ENCODE measurements around the gene C6orf15.

C6orf15 gene

DNA sequence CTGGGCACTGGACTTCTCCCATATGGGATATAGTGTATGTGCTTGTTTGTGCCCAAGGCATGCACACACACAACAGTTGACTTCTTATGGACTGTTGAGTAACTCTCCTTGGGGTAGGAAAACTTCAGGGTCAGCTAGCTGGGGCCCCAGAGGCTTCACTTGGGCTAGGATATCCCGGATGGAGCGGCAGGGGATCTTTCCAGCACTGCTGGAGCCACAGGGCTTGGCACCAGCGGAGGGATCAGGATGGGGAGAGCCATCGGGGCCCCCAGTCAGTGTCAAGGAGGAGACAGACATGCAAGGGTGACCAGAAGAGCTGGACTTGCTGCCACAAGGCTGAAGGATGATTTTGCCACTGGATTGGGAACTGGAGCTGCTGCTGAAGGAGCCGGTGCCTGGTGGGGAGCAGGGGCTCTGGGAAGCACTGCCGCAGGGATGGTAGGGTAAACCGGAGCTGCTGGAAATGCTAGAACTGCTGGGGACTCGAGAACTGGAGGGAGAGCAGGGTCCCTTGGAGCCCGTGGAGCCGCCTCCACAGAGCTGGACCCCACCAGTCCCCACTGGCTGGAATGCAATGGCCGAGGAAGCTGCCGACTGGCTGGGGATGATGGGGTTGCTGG, 3.7 kb upstream of the C6orf15 start:
- Histone ChIP-seq H3K4me1 (ENCODE audit: insufficient read depth, low read length) (peaks cover 16% of the 10 kb centered on the region), H3K9ac (ENCODE audit: low read depth, low read length) (no peak overlapping the region), H3K27me3 (ENCODE audit: insufficient read depth, low read length) (peaks cover 9% of the 10 kb centered on the region; the same call in 1 of the 2 replicates), H3K9me3 (ENCODE audit: insufficient read depth, low read depth, low read length) (no peaks in the 10 kb centered on the region), H3K27ac (ENCODE audit: low read length) (no peak overlapping the region), H3K36me3 (ENCODE audit: insufficient read depth, low read depth, low read length) (no peaks in the 10 kb centered on the region), H3K4me3 (ENCODE audit: low read length) (no peak overlapping the region)

DNA sequence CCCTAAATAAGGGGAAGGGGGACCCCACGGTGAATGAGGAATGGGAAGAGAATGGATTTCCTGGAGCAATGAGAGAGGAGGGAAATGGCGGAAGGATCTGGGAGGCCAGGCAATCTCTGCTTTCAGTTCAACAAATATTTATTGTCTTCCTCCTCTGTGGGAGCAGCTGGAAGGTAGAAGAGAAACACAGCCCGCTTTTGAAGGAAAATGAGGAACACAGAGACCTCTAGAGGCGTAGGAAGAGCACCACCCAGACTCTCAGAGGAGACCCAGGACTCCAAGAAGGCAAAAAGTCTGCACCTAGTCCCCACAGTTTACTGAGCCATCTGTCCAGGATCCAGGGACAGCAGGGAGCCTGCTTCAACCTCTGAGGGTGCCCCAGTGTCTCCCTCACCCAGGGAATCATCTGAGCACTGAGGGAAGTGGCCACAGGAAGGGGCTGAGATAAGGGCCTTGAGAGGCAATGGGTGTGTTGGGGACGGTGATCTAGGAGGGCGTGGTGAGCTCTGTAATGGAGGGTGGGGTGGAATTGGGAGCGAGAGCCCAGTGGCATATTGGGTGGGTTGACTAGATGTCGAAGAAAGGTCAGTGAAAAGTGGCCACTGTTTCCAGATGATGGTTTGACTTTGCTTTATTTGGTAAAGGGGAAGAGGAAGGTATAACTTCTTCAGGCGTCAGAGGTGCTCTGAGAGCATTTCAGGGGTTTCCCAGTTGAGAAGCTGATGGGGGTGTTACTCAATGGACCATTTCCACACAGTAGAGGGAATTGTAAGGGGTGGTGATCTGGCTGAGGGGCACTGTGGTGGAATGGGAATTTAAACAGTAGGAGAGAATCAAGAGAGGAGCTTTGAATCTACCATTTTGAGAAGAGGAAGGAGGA, 2.8 kb upstream of the C6orf15 start:
- no peak overlapping the region for H3K9ac ChIP-seq (ENCODE audit: low read depth, low read length)
- H3K9me3 ChIP-seq (ENCODE audit: insufficient read depth, low read depth, low read length), result no peaks in the 10 kb centered on the region
- no peak overlapping the region for H3K4me3 ChIP-seq (ENCODE audit: low read length)
- H3K27ac ChIP-seq (ENCODE audit: low read length), result no peak overlapping the region
- H3K27me3 ChIP-seq (ENCODE audit: insufficient read depth, low read length), result peaks cover 14% of the 10 kb centered on the region
- H3K36me3 ChIP-seq (ENCODE audit: insufficient read depth, low read depth, low read length), result no peaks in the 10 kb centered on the region
- peaks cover 24% of the 10 kb centered on the region for H3K4me1 ChIP-seq (ENCODE audit: insufficient read depth, low read length)

DNA sequence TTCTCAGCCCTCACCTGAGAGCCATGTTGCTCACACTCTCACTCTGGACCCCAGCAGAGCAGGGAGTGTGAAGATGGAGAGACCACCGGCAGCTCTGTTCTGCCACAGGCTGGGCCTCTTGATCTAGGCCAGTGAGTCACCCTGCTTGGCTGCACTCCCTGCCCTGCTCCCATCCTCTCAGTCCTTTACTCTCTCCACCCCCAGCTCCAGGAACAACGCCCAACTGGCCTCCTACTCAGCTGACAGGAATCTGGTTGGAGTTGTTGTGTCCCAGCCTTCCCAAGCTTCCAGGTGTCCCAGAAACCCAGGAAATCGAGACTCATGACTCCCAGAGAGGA, 2.1 kb upstream of the C6orf15 start, which contains the start of gene PSORS1C1:
Gene PSORS1C1 (plus strand): TSS at position 260 of the 338 bp plus-strand sequence. CDS start 14,833 bp downstream, outside the sequence.
- Histone ChIP-seq H3K36me3 (ENCODE audit: insufficient read depth, low read depth, low read length) (no peaks in the 10 kb centered on the region), H3K27ac (ENCODE audit: low read length) (no peak within 1 kb of the TSS), H3K27me3 (ENCODE audit: insufficient read depth, low read length) (peaks cover 21% of the 10 kb centered on the region), H3K9me3 (ENCODE audit: insufficient read depth, low read depth, low read length) (no peaks in the 10 kb centered on the region), H3K4me1 (ENCODE audit: insufficient read depth, low read length) (peaks cover 26% of the 10 kb centered on the region), H3K4me3 (ENCODE audit: low read length) (peak within 1 kb of the TSS; percentile 26; the same call in 1 of the 2 replicates), H3K9ac (ENCODE audit: low read depth, low read length) (no peak within 1 kb of the TSS)

DNA sequence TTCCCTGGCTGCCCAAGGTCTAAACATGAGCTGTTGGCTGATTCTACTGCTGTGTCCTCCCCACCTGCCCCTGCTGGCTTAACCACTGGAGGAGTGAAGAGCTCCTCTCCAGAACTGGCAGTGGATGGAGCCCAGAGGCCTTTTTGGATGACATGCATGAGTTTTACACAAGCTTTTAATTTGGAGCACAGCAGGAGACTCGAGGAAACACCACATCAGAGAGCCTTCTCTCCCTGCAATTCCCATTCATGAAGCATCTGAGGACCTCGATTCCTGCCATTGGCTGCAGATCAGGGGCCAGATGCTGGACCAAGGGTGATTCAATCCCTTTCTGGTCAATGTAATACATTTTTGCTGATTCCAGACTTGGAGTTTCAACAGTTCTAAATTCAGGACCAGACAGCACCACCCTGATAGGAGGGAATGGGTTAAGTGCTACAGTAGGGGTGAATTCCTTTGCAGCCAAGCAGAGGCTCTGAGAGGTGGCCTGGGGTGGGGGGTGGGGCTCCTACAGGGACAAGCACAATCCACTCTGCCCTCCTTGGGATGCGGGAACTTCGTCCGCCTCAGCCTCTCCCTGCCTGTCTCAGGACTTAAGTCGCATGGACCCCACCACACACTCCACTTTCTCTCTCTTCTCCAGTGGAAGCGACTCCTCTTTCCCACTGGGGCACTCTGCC, 1.6 kb upstream of the C6orf15 start:
- H3K27me3 ChIP-seq (ENCODE audit: insufficient read depth, low read length), result peaks cover 23% of the 10 kb centered on the region
- no peaks in the 10 kb centered on the region for H3K36me3 ChIP-seq (ENCODE audit: insufficient read depth, low read depth, low read length)
- H3K9me3 ChIP-seq (ENCODE audit: insufficient read depth, low read depth, low read length), result no peaks in the 10 kb centered on the region
- H3K4me3 ChIP-seq (ENCODE audit: low read length), result peak overlapping the region; percentile 26; the same call in 1 of the 2 replicates
- no peak overlapping the region for H3K27ac ChIP-seq (ENCODE audit: low read length)
- peaks cover 26% of the 10 kb centered on the region for H3K4me1 ChIP-seq (ENCODE audit: insufficient read depth, low read length)
- H3K9ac ChIP-seq (ENCODE audit: low read depth, low read length), result no peak overlapping the region

DNA sequence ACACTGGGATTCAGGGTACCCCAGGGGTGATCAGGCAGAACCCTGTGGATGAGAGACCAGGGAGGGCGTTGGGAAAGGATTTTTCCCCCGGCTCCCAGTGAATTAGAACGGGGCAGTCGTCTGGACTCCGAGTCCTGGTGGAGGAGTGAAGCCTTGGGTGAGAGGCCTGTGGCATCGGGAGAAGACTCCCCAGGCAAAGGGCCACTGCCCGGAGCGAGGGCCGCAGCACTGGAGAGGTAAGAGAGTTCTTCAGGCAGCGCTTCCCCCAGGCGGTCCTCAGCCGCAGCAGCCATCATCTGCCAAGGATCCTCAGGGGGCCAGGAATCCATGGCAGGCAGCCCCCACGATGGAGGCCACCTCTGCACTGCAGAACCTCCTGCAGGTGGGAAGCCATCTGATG, 663 bp downstream of the C6orf15 start:
- Histone ChIP-seq H3K27ac (ENCODE audit: low read length) (no peak overlapping the region), H3K4me3 (ENCODE audit: low read length) (no peak overlapping the region), H3K9ac (ENCODE audit: low read depth, low read length) (no peak overlapping the region), H3K27me3 (ENCODE audit: insufficient read depth, low read length) (peaks cover 23% of the 10 kb centered on the region), H3K9me3 (ENCODE audit: insufficient read depth, low read depth, low read length) (no peaks in the 10 kb centered on the region), H3K36me3 (ENCODE audit: insufficient read depth, low read depth, low read length) (no peaks in the 10 kb centered on the region), H3K4me1 (ENCODE audit: insufficient read depth, low read length) (peaks cover 26% of the 10 kb centered on the region)

DNA sequence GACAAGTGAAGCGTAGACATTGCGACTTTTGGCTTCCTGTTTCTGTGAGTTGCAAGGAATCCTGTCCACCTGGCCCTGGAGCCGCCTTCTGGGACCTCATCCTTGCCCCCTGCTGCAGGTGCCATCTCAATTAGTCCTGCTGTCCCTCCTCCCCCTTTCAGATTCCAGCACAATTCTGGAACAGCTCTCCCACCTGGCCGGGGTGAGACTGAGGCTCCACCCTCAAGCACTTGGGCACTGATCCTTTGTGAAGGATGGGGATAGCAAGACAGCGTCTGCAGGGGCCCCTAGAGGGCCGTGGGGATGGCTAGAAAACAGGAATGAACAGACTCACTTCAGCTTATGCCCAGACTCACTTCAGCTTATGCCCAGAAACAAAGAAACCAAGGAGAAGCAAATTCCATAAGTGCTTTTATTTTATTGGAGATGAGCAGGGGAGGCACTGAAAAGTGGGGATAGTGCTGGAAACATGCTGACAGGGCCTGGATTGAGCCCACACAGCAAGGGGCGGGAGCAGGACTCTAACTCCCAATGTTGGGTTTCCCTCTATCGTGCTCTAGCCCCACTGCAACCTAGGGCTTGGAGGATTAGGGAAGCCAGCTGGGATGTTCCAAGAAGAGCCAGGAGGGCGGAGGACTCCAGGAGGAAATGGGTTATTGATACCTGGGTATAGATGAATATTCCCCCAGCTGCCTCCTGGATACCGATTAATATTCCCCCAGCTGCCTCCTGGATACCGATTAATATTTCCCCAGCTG, 1.4 kb downstream of the C6orf15 start:
- H3K27me3 ChIP-seq (ENCODE audit: insufficient read depth, low read length), result peaks cover 23% of the 10 kb centered on the region
- no peak overlapping the region for H3K4me3 ChIP-seq (ENCODE audit: low read length)
- no peak overlapping the region for H3K27ac ChIP-seq (ENCODE audit: low read length)
- H3K4me1 ChIP-seq (ENCODE audit: insufficient read depth, low read length), result peaks cover 26% of the 10 kb centered on the region
- no peaks in the 10 kb centered on the region for H3K36me3 ChIP-seq (ENCODE audit: insufficient read depth, low read depth, low read length)
- H3K9me3 ChIP-seq (ENCODE audit: insufficient read depth, low read depth, low read length), result no peaks in the 10 kb centered on the region
- no peak overlapping the region for H3K9ac ChIP-seq (ENCODE audit: low read depth, low read length)

DNA sequence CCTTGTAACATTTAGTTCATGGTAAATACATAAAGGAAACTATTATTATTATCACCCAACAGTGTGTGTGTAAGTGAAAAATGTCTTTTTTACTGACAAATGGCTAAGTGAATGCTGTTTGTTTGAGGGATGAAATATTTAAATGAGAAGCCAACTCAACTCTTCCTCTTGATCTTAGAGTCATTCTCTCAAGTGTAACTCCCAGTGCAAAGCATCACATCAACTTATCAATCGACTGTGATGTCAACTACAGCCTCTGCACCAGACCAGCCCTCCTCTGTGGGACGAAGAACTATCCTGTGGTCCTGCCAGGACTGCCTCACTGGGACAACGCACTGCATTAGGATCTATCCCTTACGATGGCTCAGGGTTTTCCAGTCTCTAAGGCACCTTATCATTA, 5.3 kb downstream of the C6orf15 start:
- Histone ChIP-seq H3K9me3 (ENCODE audit: insufficient read depth, low read depth, low read length) (no peaks in the 10 kb centered on the region), H3K4me3 (ENCODE audit: low read length) (no peak overlapping the region), H3K9ac (ENCODE audit: low read depth, low read length) (no peak overlapping the region), H3K27ac (ENCODE audit: low read length) (no peak overlapping the region), H3K4me1 (ENCODE audit: insufficient read depth, low read length) (peaks cover 11% of the 10 kb centered on the region; the same call in 1 of the 2 replicates), H3K36me3 (ENCODE audit: insufficient read depth, low read depth, low read length) (no peaks in the 10 kb centered on the region), H3K27me3 (ENCODE audit: insufficient read depth, low read length) (peaks cover 16% of the 10 kb centered on the region)

DNA sequence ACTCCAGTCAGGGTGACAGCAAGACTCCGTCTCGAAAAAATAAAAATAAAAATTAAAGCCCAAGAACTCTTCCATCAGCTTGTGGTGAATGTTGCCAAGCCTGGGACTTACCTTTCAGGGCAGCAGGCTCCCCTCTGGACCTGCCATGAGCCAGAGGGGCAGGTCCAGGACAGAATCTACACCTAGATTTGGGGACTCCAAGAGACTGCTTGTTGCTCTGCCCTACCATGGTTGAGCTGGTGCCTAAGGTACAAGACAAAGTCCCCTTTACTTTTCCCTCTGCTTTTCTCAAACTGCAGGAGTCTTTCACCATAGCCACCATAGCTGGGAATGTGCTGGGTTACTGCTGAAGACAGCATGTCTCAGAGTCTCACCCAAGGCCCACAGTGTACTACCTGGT, 9.2 kb downstream of the C6orf15 start:
- Histone ChIP-seq H3K9ac (ENCODE audit: low read depth, low read length) (no peak overlapping the region), H3K27me3 (ENCODE audit: insufficient read depth, low read length) (no peaks in the 10 kb centered on the region), H3K4me3 (ENCODE audit: low read length) (no peak overlapping the region), H3K4me1 (ENCODE audit: insufficient read depth, low read length) (no peaks in the 10 kb centered on the region), H3K36me3 (ENCODE audit: insufficient read depth, low read depth, low read length) (no peaks in the 10 kb centered on the region), H3K9me3 (ENCODE audit: insufficient read depth, low read depth, low read length) (no peaks in the 10 kb centered on the region), H3K27ac (ENCODE audit: low read length) (no peak overlapping the region)

DNA sequence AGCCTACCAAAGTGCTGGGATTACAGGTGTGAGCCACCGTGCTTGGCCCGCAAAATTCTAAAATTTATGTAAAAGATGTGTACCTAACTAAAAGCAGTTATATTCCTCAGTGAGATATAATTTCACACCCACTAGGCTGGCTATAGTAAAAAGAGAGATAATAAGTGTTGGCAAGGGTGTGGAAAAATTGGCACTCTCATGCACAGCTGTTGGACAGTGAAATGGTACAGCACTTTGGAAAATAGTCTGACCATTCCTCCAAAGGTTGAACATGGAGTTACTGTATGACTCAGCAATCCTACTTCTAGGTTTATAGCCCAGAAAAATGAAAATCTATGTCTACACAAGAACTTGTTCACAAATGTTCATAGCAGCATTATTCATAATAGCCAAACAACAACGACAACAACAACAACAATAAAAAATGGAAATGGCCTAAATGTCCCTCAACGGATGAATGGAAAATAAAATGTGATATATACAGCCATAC, 13.9 kb downstream of the C6orf15 start:
- Histone ChIP-seq H3K9me3 (ENCODE audit: insufficient read depth, low read depth, low read length) (no peaks in the 10 kb centered on the region), H3K27me3 (ENCODE audit: insufficient read depth, low read length) (no peaks in the 10 kb centered on the region), H3K4me1 (ENCODE audit: insufficient read depth, low read length) (0 out of 2 replicates have a peak, but pooled peaks cover 3% of the 10 kb centered on the region), H3K9ac (ENCODE audit: low read depth, low read length) (no peak overlapping the region), H3K27ac (ENCODE audit: low read length) (no peak overlapping the region), H3K4me3 (ENCODE audit: low read length) (no peak overlapping the region), H3K36me3 (ENCODE audit: insufficient read depth, low read depth, low read length) (no peaks in the 10 kb centered on the region)

DNA sequence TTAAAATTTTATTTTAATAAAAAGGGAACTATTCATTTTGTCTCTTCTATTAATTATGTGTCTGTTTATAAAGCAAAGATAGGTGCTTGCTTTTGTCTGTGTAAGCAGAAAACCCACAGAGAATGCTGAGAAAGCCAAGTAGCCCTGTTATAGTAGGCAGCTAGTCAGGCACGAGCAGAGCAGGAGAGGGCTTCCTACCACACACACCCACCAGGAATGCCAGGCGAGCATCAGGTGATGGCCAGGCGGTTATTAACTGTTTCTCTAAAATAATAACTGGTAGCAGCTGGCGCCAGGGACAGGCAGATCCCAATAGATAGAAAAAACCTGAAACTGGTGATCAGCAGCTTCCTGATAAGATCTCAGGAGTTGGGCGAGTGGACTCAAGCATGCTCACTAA, 15.7 kb downstream of the C6orf15 start:
- Histone ChIP-seq H3K27ac (ENCODE audit: low read length) (no peak overlapping the region), H3K27me3 (ENCODE audit: insufficient read depth, low read length) (no peaks in the 10 kb centered on the region), H3K36me3 (ENCODE audit: insufficient read depth, low read depth, low read length) (no peaks in the 10 kb centered on the region), H3K4me3 (ENCODE audit: low read length) (no peak overlapping the region), H3K9ac (ENCODE audit: low read depth, low read length) (no peak overlapping the region), H3K4me1 (ENCODE audit: insufficient read depth, low read length) (peaks cover 3% of the 10 kb centered on the region; the same call in 1 of the 2 replicates), H3K9me3 (ENCODE audit: insufficient read depth, low read depth, low read length) (no peaks in the 10 kb centered on the region)

DNA sequence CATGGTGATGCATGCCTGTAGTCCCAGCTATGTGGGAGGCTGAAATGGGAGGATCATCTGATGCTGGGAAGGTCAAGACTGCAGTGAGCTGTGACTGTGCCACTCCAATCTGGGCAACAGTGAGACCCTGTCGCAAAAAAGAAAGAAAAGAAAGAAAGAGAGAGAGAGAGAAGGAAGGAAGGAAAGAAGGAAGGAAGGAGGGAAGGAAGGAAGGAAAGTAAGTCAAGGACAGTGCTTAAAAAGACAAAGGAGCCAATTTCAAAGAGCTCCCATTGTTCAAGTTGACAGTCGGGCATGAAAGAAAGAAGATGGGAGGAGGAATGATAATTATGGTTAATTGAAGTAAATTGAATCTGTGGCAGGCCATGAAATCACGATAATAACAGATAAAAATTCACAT, 16.2 kb downstream of the C6orf15 start:
- Histone ChIP-seq H3K36me3 (ENCODE audit: insufficient read depth, low read depth, low read length) (no peaks in the 10 kb centered on the region), H3K4me3 (ENCODE audit: low read length) (no peak overlapping the region), H3K9me3 (ENCODE audit: insufficient read depth, low read depth, low read length) (no peaks in the 10 kb centered on the region), H3K27ac (ENCODE audit: low read length) (no peak overlapping the region), H3K27me3 (ENCODE audit: insufficient read depth, low read length) (no peaks in the 10 kb centered on the region), H3K4me1 (ENCODE audit: insufficient read depth, low read length) (peaks cover 3% of the 10 kb centered on the region; the same call in 1 of the 2 replicates), H3K9ac (ENCODE audit: low read depth, low read length) (no peak overlapping the region)

Measured in iPS-20b (cell line).